ENCODE data around the gene RFPL4A.

Gene RFPL4A

GRCh38 chr19:55809381-55810058, 50.6 kb downstream of the RFPL4A start:
- DNase-seq (ENCODE audit: low read depth), result no peak

GRCh38 chr19:55811340-55811739, 52.4 kb downstream of the RFPL4A start:
- DNase-seq (ENCODE audit: low read depth), result no peak

- DNase-seq (ENCODE audit: low read depth), result no peak
Observed at GRCh38 chr19:55812449-55812848, 53.6 kb downstream of the RFPL4A start.
